T-helper 22 cell (primary cell): Measurements from ENCODE around the gene RASA2.

Experiments
- DNase-seq: peaks from one replicate; pipeline ENCODE4 v3.0.0-alpha.2; 2020; ENCODE audit warnings: low read depth

The RASA2 gene

DNA sequence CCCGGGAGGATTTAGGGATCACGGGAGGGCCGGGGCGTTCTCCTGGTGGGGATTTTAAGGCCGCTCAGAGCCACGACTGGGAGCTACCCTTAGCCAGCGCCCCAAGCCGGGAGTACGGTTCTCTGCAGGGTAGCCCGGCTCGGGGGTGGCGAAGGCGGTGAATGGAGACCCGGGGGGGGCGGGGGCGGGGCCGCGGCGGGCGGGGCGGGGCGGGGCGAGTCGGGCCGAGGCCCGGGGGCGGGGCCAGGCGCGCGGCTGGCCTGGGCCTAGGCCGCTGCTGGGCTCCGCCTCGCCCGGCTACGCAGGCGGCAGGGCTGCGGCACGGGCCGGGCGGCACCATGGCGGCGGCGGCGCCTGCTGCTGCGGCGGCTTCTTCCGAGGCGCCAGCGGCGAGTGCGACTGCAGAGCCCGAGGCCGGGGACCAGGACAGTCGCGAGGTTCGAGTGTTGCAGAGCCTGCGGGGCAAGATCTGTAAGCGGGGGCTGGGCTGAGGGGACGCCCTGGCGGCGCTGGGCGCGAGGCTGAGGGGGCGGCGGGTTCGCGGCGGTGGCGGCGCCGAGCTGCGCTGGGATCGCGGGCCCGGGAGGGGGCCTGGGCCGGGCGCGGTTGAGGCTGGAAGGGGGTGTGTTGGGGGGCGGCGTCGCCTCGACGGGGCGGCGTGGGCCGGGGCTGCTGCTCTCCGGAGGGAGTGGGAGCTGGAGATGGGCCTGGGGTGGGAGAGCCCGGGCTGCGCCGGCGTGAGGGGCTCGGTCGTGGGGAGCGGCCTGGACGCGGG, at the start of gene RASA2:
RASA2 (plus strand) TSS at position 282 of the 775 bp plus-strand sequence; CDS start at position 339, 57 bp downstream.
- DNase-seq = peak; percentile 55

GRCh38 chr3:141439589-141439988, 47.2 kb upstream of the RASA2 start:
- no peak for DNase-seq

- no peak for DNase-seq
Measured at GRCh38 chr3:141440942-141441341, 45.9 kb upstream of the RASA2 start.

GRCh38 chr3:141441381-141442364, 45.2 kb upstream of the RASA2 start:
- peak; percentile 46 for DNase-seq

GRCh38 chr3:141442446-141442845, 44.4 kb upstream of the RASA2 start:
- DNase-seq = no peak

- DNase-seq = no peak
Measured at GRCh38 chr3:141442914-141443313, 43.9 kb upstream of the RASA2 start.

- no peak for DNase-seq
Measured at GRCh38 chr3:141444586-141445285, 42.1 kb upstream of the RASA2 start.

GRCh38 chr3:141445990-141446389, 40.8 kb upstream of the RASA2 start:
- DNase-seq = no peak

DNA sequence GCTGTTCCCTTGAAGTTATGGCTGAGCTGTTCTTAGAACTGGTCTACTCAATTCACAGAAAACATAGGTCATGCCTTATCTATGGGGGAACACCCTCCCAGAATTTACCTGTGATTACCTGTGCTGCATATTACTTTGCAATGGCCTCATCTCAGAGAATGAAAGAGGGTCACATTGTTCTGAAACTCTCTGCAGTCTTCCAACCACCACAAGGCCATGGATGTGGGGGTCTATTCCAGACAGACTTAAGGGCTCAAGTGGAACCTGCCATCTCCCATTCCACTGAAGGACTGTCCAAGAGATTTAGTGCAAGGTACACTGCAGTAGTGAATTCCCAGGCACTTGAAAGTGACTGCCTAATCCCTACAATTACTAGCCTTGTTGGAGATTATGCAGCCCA, 40.1 kb upstream of the RASA2 start:
- DNase-seq = no peak

DNA sequence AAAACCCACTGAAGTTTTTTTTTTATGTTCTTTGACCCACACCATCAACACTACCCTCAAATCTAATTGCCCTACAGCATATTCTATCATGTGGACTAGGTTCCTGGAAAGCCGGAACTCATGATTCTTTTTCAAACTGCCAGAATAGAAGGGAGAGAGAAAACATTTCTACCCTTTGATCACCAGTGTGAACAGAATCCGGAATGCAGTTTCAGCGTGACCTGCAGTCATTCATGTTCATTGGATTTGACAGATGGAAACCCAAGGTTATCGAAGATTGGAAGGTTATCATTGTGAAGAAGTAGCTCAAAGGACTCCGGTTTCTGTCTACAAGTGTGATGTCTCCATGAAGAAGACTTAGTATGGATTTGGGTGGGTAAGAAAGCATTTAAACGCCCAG, 39.4 kb upstream of the RASA2 start:
- no peak for DNase-seq

DNA sequence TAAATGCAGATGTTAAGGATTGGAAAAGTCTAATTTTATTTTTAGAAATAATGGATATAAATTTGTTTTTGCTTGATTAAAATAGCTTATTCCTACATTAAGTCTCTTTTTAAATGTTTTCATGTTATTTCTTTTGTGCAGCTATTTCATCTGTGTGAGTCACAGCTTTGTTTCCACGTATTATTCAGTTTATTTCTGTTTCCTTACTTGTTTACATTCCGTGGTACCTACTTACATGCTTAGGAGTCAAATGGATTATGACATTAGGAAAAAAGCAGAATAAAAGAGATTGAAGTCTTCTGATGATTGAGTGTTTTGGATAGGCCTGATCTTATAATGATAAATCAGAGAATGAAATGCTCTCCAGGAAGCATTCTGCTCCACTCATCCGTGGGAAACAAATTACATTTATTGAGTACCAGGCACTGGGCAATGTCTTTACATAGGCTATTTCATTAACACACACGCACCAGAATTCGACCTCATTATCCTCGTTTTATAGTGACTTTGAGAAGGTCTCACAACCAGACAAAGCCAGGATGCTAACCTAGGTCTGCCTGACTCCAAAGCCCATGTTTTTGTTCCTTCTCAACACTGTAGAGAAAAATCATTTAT, 38.1 kb upstream of the RASA2 start:
- DNase-seq = no peak

- no peak for DNase-seq
Measured at GRCh38 chr3:141449424-141449823, 37.4 kb upstream of the RASA2 start.

- no peak for DNase-seq
Measured at GRCh38 chr3:141450727-141451375, 36.0 kb upstream of the RASA2 start.

GRCh38 chr3:141452045-141452444, 34.8 kb upstream of the RASA2 start:
- no peak for DNase-seq

DNA sequence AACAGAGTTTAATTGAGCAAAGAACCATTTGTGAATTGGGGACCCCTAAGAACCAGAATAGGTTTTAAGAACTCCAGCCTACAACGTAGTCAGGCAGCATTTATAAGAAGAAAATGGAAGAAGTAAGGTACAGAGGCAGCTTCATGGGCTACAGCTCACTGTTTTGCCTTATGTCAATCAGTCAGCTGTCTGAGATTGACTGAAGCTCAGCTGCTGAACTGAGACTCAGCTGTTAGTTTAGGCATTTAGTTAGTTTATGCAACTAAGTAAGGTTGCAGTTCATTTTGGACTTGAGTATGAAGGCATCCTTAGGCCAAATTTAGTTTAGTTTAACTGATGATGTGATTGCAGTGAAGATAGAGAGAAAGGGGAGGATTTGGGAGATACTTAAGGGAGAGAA, 34.1 kb upstream of the RASA2 start:
- DNase-seq = no peak

DNA sequence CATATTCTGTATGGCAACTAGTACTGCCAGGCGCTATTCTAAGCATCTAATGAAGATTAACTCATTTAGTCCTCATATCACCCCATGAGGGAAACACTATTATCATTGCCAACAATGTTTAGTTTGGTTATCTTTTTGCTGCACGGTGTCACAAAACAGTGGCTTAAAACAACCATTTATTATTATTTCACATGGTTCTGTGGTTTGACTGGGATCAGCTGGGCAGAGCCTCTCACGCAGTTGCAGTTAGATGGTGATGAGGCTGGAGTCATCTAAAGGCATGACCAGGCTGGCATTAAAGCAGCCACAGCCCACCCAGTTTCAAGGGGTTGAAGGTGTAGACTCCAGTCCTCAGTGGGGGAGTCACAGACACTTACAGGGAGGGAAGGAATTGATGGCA, 32.8 kb upstream of the RASA2 start:
- no peak for DNase-seq

DNA sequence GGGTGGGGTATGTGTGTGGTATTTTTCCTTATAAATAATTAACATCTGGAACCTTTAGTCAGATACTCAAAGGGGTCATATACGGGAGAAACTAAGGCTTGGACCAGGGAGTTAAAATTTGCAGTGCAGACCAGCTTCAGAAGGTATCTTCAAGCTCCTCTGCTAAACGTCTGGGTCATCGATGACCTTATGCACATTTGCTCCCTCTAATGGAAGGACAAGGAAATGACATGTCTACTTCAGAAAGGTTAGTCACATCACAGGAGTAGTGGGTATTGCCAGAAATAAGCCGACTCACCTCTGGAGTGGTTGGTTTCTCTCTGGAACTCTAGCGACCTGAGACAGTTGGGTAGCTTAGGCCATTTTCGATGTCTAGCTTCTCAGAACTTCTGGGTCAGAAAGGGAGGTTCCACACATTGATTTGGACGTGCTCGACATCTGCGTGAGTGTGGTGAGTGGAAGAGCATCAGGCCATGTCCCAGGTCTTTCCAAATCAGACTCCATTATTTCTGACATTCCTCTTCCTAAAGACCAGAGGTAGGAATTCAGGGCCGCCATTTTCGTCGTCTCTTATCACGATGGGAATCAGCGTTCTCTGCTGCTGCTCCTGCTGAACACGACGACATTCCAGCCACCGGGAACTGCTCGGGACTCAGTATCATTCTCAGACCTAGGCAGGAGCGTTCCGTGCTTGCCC, 31.8 kb upstream of the RASA2 start:
- DNase-seq = no peak

GRCh38 chr3:141455603-141456300, 31.1 kb upstream of the RASA2 start:
- no peak for DNase-seq

- DNase-seq = no peak
Measured at GRCh38 chr3:141456301-141456625, 30.6 kb upstream of the RASA2 start.

DNA sequence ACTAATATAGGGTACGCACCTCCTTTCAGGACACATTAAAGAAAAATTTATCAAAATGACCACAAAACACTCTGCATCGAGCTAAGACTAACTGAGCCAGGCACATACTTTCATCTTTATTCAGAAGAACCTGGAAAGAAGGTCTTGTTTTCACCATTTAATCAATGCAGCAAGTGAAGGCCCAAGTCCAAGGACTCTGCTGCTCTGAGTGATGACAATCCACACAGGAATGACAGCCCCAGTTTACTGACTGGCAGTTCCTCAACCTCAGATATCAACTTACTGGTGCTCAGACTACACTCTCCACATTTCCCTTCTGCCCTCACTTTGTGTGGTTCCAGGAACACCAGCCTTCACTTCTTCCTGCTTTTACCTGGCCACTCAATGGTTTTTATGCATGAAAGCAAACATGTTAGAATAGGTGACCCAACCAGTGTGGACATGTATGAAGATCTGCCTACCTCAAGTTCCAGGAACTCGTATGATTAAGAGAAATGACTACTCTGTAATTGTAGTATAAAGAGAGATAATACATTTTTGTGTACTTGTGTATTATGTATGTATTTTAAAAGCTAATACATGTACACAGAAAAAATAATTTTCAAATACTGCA, 29.1 kb upstream of the RASA2 start:
- no peak for DNase-seq
